ENCODE measurements around the gene TIGD6.

GRCh38 chr5:150006318-150006717, 5.9 kb upstream of the TIGD6 start:
- no peak for TF ChIP-seq CTCF (IDR thresholded peaks at IDR 0.05; ENCODE audit: insufficient read depth, low read depth, low read length)
- no peak for TF ChIP-seq EZH2 (IDR thresholded peaks at IDR 0.05; ENCODE audit: insufficient read depth, low read length)

Data from astrocyte (in vitro differentiated cells and primary cell).